ENCODE data around the gene PPEF2.
"Not testable (repeated sequence)": the region's sequence is repeated elsewhere in the genome, so short reads cannot be mapped to it uniquely, and the experiment has no call there.

Gene PPEF2

GRCh38 chr4:75892508-75892907, 9.7 kb downstream of the PPEF2 start:
- no peak for DNase-seq (ENCODE audit: low read depth)

GRCh38 chr4:75891611-75892010, 10.6 kb downstream of the PPEF2 start:
- no peak for DNase-seq (ENCODE audit: low read depth)

- DNase-seq (ENCODE audit: low read depth) = no peak
These were observed 12.6 kb downstream of the PPEF2 start for GRCh38 chr4:75889537-75890199.

- DNase-seq (ENCODE audit: low read depth) = no peak
These were observed 16.1 kb downstream of the PPEF2 start for GRCh38 chr4:75886104-75886503.

GRCh38 chr4:75881476-75881875, 20.8 kb downstream of the PPEF2 start:
- no peak for DNase-seq (ENCODE audit: low read depth)

- no peak for DNase-seq (ENCODE audit: low read depth)
These were observed 22.0 kb downstream of the PPEF2 start for GRCh38 chr4:75880278-75880677.

- no peak for DNase-seq (ENCODE audit: low read depth)
These were observed 24.0 kb downstream of the PPEF2 start for GRCh38 chr4:75878246-75878756.

GRCh38 chr4:75876218-75876617, 26.0 kb downstream of the PPEF2 start:
- DNase-seq (ENCODE audit: low read depth) = no peak

GRCh38 chr4:75869100-75869499, 33.2 kb downstream of the PPEF2 start:
- no peak for DNase-seq (ENCODE audit: low read depth)

GRCh38 chr4:75867130-75867529, 35.1 kb downstream of the PPEF2 start:
- DNase-seq (ENCODE audit: low read depth) = no peak

GRCh38 chr4:75860606-75861005, 41.6 kb downstream of the PPEF2 start:
- DNase-seq (ENCODE audit: low read depth) = no peak

- no peak for DNase-seq (ENCODE audit: low read depth)
These were observed 43.5 kb downstream of the PPEF2 start for GRCh38 chr4:75858721-75859120.

- no peak for DNase-seq (ENCODE audit: low read depth)
These were observed 52.8 kb downstream of the PPEF2 start for GRCh38 chr4:75849461-75849860.

- DNase-seq (ENCODE audit: low read depth) = no peak
These were observed 53.4 kb downstream of the PPEF2 start for GRCh38 chr4:75848891-75849290.

- DNase-seq (ENCODE audit: low read depth) = not testable (repeated sequence)
These were observed 54.0 kb downstream of the PPEF2 start for GRCh38 chr4:75848171-75848760.

GRCh38 chr4:75845992-75846391, 56.3 kb downstream of the PPEF2 start:
- DNase-seq (ENCODE audit: low read depth) = no peak

- no peak for DNase-seq (ENCODE audit: low read depth)
These were observed 58.0 kb downstream of the PPEF2 start for GRCh38 chr4:75844151-75844662.

- DNase-seq (ENCODE audit: low read depth) = no peak
These were observed 58.7 kb downstream of the PPEF2 start for GRCh38 chr4:75843596-75843995.

- no peak for DNase-seq (ENCODE audit: low read depth)
These were observed 60.4 kb downstream of the PPEF2 start for GRCh38 chr4:75841641-75842520.

GRCh38 chr4:75834772-75835154, 67.5 kb downstream of the PPEF2 start:
- no peak for DNase-seq (ENCODE audit: low read depth)

GRCh38 chr4:75834095-75834771, 68.0 kb downstream of the PPEF2 start:
- DNase-seq (ENCODE audit: low read depth) = no peak

GRCh38 chr4:75831856-75832405, 70.3 kb downstream of the PPEF2 start:
- DNase-seq (ENCODE audit: low read depth) = no peak

All from T-helper 22 cell (primary cell).